ENCODE results near the gene RAB24. TPM values are rescaled to one million over a fixed set of nuclear protein-coding genes. Genes with fewer than 3 reads are reported as not detected.

Gene RAB24
- 10 to 100 TPM; 52.2 to 98.5 (median 73.7) TPM for total RNA-seq

- TF ChIP-seq CTCF (IDR thresholded peaks at IDR 0.05) (no peak), POLR2A (IDR thresholded peaks at IDR 0.05) (no peak)
- H3K4me3 ChIP-seq (ENCODE audit: low read depth, poor library complexity, severe bottlenecking), result peak within 1 kb of the TSS; percentile 88
- intact Hi-C loops (cut with DNase I; ENCODE audit: low total_unique reads), result loop anchor here (10.0 kb wide), 1 partner anchor 189 kb away; no protein-coding TSS in a partner anchor
- peak; percentile 86 to 98 for DNase-seq (ENCODE audit: low spot score in 2 of 2)
- WGBS, 2 donors, result 0 to 1% methylated on average over 23 to 74 of the region's 100 CpGs
Measured at GRCh38 chr5:177303121-177303924, at the start of gene RAB24, which contains the start of gene PRELID1. Gene RAB24 (minus strand): TSS chr5:177303719. CDS start chr5:177303288, 431 bp downstream. Gene PRELID1 (plus strand): TSS chr5:177303799. CDS start chr5:177303986, 187 bp downstream.

GRCh38 chr5:177353093-177353492 is 49.6 kb upstream of the RAB24 start:
- WGBS, 2 donors, result 80 to 81% methylated on average over 5 of the region's 5 CpGs
- no peak for TF ChIP-seq POLR2A (IDR thresholded peaks at IDR 0.05)
- intact Hi-C loops (cut with DNase I; ENCODE audit: low total_unique reads), result no loop called here
- H3K4me3 ChIP-seq (ENCODE audit: low read depth, poor library complexity, severe bottlenecking), result no peak overlapping the region
- DNase-seq (ENCODE audit: low spot score in 2 of 2), result no peak

GRCh38 chr5:177351392-177352329 is 48.1 kb upstream of the RAB24 start, which contains the start of gene LMAN2:
Gene LMAN2 (minus strand): TSS chr5:177351668. CDS start chr5:177351647, 21 bp downstream.
- peak within 1 kb of the TSS; percentile 79 for H3K4me3 ChIP-seq (ENCODE audit: low read depth, poor library complexity, severe bottlenecking)
- intact Hi-C loops (cut with DNase I; ENCODE audit: low total_unique reads), result no loop called here
- no peak for TF ChIP-seq POLR2A (IDR thresholded peaks at IDR 0.05)
- no peak for TF ChIP-seq CTCF (IDR thresholded peaks at IDR 0.05)
- DNase-seq (ENCODE audit: low spot score in 2 of 2), result peak; percentile 94 to 99
- 6 to 7% methylated on average over 55 of the region's 55 CpGs for WGBS, 2 donors

- H3K4me3 ChIP-seq (ENCODE audit: low read depth, poor library complexity, severe bottlenecking), result peak overlapping the region; percentile 79
- TF ChIP-seq CTCF (IDR thresholded peaks at IDR 0.05), result no peak
- TF ChIP-seq POLR2A (IDR thresholded peaks at IDR 0.05), result no peak
- WGBS, 2 donors, result 11 to 13% methylated on average over 19 of the region's 19 CpGs
- intact Hi-C loops (cut with DNase I; ENCODE audit: low total_unique reads), result no loop called here
- no peak for DNase-seq (ENCODE audit: low spot score in 2 of 2)
Measured at GRCh38 chr5:177350776-177351391, 47.4 kb upstream of the RAB24 start.

- no peak overlapping the region for H3K4me3 ChIP-seq (ENCODE audit: low read depth, poor library complexity, severe bottlenecking)
- intact Hi-C loops (cut with DNase I; ENCODE audit: low total_unique reads), result no loop called here
- DNase-seq (ENCODE audit: low spot score in 2 of 2), result no peak
- no peak for TF ChIP-seq POLR2A (IDR thresholded peaks at IDR 0.05)
- no peak for TF ChIP-seq CTCF (IDR thresholded peaks at IDR 0.05)
- WGBS, 2 donors, result 73 to 78% methylated on average over 5 of the region's 5 CpGs
Measured at GRCh38 chr5:177349762-177350161, 46.2 kb upstream of the RAB24 start.
